ENCODE measurements around the gene NOS1AP. TPM values are rescaled to one million over a fixed set of nuclear protein-coding genes. Genes with fewer than 3 reads are reported as not detected.

Gene NOS1AP
- total RNA-seq, 1 donor from 2014 or later, result 9.1 TPM

- ATAC-seq (no peak), DNase-seq (ENCODE audit: low spot score) (no peak)
- intact Hi-C loops (cut with DNase I), result loop anchor here (10.0 kb wide), 1 partner anchor 272 kb away; no protein-coding TSS in a partner anchor
Measured at GRCh38 chr1:162177126-162177525, 107.6 kb downstream of the NOS1AP start.

DNA sequence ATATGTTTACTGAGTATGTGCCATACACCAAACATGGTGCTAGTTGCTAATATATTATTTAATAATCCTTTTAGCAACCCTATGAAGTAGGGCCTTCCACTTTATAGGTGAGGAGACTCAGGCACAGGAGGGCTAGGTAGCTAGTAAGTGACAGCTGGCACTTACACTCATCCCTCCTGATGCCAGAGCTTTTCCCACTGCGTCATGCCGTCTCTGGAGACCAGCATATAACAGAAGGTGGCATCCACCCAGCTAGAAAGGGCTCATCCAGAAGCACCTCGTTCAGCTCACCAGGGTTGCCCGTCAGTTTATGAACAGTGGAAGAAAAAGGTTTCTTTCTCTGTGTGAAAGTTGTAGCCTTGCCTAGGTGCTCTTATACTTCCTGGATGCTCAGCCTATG is 108.9 kb downstream of the NOS1AP start:
- no peak for DNase-seq (ENCODE audit: low spot score)
- no peak for ATAC-seq
- intact Hi-C loops (cut with DNase I), result loop anchor here (10.0 kb wide), 1 partner anchor 274 kb away; no protein-coding TSS in a partner anchor

- DNase-seq (ENCODE audit: low spot score), result no peak
- intact Hi-C loops (cut with DNase I), result loop anchor here (10.0 kb wide), 1 partner anchor 274 kb away; no protein-coding TSS in a partner anchor
- ATAC-seq, result no peak
Measured at GRCh38 chr1:162179121-162179520, 109.6 kb downstream of the NOS1AP start.

- DNase-seq (ENCODE audit: low spot score), result no peak
- no peak for ATAC-seq
- intact Hi-C loops (cut with DNase I), result no loop called here
Measured at GRCh38 chr1:162180813-162181212, 111.3 kb downstream of the NOS1AP start.

DNA sequence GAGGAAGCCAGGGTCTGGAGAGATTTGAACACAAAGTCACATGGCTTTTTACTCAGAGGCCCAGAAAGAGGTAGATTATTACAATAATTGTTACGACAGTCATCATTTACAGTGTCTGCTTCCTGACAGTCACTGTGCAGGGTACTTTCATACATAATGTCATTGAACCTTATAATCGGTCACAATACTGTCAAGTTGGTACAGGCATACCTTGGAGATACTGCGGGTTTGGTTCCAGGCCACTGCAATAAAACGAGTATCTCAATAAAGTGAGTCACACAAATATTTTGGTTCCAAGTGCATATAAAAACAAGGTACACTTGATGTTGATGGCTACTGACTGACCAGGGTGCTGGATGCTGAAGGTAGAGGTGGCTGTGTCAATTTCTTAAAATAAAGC is 112.6 kb downstream of the NOS1AP start:
- DNase-seq (ENCODE audit: low spot score) (no peak), ATAC-seq (no peak)
- intact Hi-C loops (cut with DNase I), result no loop called here

DNA sequence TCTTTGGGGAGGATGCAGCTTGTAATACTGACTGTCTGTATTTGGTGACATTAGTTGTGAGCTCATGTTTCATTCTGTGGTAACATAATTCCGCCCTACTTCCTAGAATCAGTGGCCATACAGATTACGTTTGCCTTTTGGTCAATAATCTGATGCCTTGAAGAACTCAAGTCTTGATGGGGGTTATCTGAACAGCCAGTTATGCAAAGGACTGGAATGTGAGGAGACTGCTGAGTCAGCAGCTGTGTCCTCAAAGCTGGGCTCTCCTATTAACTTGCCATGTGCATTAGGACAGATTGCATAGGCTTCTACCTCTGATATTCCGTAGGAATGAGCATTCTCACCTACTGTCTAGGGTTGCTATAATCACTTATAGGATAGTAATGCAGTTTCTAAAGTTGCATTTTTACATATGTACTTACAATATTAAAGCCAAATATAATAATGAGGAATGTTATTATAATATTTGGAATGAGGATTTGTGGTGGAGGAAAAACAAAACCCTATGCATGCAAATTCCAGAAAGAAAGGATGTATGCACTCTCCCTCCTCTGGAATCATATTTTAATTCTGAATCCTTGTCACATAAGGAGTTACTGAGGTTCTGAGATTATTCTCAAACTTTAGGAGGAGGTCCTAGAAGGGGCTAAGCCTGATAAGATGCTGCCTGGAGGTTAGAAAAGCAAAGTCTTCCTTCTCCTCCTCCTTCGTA is 116.0 kb downstream of the NOS1AP start:
- no peak for DNase-seq (ENCODE audit: low spot score)
- intact Hi-C loops (cut with DNase I), result no loop called here
- ATAC-seq, result no peak

- intact Hi-C loops (cut with DNase I), result no loop called here
- ATAC-seq, result no peak
- no peak for DNase-seq (ENCODE audit: low spot score)
Measured at GRCh38 chr1:162186026-162186374, 116.5 kb downstream of the NOS1AP start.

DNA sequence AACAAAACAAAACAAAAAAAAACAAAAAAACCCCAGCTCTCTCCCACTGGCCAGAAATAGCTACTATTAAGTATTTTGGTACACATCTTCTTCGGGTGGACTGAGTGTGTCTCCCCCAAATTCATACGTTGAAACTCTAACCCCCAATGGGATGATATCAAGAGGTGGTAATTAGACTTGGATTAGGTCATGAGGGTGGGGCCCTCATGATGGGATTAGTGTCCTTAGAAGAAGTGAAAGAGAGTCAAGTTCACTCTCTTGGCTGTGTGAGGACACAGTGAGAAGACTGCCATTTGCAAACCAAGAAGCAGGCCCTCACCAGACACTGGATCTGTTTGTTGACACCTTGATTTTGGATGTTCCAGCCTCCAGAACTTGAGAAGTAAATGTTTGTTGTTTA is 116.9 kb downstream of the NOS1AP start:
- DNase-seq (ENCODE audit: low spot score), result no peak
- intact Hi-C loops (cut with DNase I), result no loop called here
- ATAC-seq, result no peak

GRCh38 chr1:162187687-162188276 is 118.3 kb downstream of the NOS1AP start:
- ATAC-seq (no peak), DNase-seq (ENCODE audit: low spot score) (no peak)
- intact Hi-C loops (cut with DNase I), result no loop called here

DNA sequence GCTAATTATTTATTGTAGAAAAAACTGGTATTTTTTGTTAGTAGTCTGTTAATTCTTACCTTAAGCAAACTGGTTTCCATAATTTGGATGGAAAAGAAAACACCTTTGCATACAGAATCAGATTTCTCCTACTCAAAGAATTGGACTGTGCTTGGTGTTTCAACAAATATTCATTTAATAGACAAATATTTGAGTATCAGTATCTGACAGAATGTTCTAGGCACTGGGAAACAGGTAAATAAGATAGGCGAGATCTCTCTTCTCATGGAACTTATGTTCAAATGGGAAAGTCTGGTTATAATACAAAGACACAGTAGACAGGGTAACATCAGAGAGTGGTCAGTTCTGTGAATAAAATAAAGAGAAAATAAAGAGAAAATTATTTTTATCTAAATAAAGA is 119.9 kb downstream of the NOS1AP start:
- no peak for DNase-seq (ENCODE audit: low spot score)
- intact Hi-C loops (cut with DNase I), result no loop called here
- ATAC-seq, result no peak

GRCh38 chr1:162191396-162192305 is 122.2 kb downstream of the NOS1AP start:
- ATAC-seq (no peak), DNase-seq (ENCODE audit: low spot score) (no peak)
- intact Hi-C loops (cut with DNase I), result no loop called here

DNA sequence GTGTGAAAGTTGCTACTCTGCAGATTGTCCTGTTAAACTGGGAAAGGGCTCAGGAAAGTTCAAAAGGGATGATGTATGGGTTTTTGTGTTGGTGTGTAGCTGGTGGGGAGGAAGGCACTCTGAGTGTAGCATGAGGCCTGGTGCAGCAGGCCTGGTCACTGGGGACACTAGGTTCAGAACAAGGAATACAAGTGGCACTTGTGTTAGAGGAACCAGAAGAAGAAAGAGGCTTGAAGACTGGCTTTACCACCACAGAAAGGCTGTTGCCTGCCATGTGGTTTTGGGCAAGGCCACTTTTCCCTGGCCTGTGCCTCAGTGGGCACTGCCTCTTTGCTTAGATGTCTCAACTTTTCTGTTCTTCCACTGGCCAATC is 122.8 kb downstream of the NOS1AP start:
- intact Hi-C loops (cut with DNase I), result no loop called here
- ATAC-seq (no peak), DNase-seq (ENCODE audit: low spot score) (no peak)

- DNase-seq (ENCODE audit: low spot score), result no peak
- no peak for ATAC-seq
- intact Hi-C loops (cut with DNase I), result no loop called here
Measured at GRCh38 chr1:162192763-162193162, 123.3 kb downstream of the NOS1AP start.

- no peak for DNase-seq (ENCODE audit: low spot score)
- intact Hi-C loops (cut with DNase I), result no loop called here
- no peak for ATAC-seq
Measured at GRCh38 chr1:162193221-162193620, 123.7 kb downstream of the NOS1AP start.

GRCh38 chr1:162193815-162194214 is 124.3 kb downstream of the NOS1AP start:
- ATAC-seq (no peak), DNase-seq (ENCODE audit: low spot score) (no peak)
- intact Hi-C loops (cut with DNase I), result no loop called here

DNA sequence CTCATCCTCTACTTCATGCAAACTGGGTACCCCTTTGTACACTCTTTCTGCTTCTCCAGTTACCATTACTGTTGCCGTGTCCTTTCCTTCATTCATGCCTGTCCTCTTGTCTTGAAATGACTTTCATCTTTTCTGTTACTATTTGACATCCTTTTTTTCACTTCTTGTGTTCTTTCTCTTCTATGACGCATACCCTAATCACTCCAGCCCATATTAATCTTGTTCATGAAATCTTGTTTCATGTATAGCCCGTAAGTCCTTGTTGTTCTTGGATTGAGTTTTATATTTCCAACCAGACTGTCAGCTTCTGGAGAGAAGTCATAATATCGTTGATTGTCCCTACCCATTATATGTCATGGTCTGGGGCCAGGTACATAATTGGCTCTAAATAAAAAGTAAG is 126.1 kb downstream of the NOS1AP start:
- intact Hi-C loops (cut with DNase I), result no loop called here
- DNase-seq (ENCODE audit: low spot score), result no peak
- no peak for ATAC-seq

DNA sequence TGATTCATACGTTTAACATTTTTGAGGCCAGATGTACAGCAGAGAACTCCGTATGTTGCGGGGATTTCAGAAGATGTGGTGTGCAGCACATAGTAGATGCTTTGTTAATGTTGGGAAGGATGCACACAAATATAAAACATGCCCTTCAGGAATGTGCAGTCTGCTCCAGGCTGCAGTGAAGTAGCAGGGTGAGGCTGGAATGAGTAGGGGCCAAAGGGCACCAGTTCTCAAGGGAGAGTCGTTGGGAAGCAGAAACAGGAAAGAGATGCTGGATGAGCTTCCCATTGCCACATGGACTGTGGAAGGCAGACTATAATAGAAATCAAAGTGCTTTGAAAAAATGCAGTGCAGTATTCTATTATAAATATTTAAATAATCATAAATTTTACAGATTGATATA is 126.9 kb downstream of the NOS1AP start:
- intact Hi-C loops (cut with DNase I), result no loop called here
- ATAC-seq, result peak; percentile 80

GRCh38 chr1:162197041-162197531 is 127.6 kb downstream of the NOS1AP start:
- DNase-seq (ENCODE audit: low spot score), result no peak
- intact Hi-C loops (cut with DNase I), result no loop called here
- no peak for ATAC-seq

More for the DNA sequence above, 126.9 kb downstream of the NOS1AP start:
- DNase-seq (ENCODE audit: low spot score), result no peak

DNA sequence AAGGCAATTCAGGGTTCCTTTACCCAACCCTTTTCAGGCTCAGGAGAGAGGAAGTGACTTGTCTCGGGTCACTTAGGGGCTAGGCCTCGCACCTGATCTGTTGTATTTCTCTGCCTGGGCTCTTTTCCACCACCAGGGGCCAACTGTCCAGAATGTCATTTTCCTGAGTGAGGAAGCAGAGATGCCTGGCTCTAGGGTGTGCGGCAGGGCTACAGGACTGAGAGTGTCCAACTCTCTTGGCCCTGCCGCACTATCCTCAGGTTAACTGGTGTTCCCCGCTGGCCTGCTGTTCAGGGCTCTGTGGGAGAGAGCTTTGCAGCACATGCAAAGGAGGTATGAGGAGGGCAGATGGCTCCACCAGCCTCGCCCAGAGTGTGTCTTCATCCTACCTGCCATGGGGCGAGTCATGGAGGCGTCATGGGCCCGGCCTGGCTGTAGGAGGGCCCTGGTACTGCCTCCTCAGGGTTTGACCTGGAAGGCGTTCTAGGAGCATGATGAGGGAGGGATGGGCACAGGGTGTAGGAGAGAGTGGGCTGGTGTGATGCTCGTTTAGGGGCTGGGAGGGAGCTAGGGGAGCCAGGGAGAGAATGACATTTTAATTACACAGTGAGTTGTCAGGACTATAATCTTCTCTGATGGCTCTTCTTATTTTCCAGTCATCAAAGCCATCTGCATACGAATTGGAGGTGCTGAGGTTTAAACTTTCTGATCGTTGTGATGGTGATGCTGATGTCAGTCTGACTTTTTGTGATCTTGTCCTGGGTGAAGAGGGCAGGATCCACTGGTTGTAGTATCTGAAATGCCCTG is 128.3 kb downstream of the NOS1AP start:
- DNase-seq (ENCODE audit: low spot score) (no peak), ATAC-seq (no peak)
- intact Hi-C loops (cut with DNase I), result no loop called here

All from sciatic nerve (tissue), 2 donors.